ENCODE measurements around the gene EFNA3. TPM values are rescaled to one million over a fixed set of nuclear protein-coding genes. Genes with fewer than 3 reads are reported as not detected.

The EFNA3 gene
- total RNA-seq, 1 donor, result 0.90 TPM

DNA sequence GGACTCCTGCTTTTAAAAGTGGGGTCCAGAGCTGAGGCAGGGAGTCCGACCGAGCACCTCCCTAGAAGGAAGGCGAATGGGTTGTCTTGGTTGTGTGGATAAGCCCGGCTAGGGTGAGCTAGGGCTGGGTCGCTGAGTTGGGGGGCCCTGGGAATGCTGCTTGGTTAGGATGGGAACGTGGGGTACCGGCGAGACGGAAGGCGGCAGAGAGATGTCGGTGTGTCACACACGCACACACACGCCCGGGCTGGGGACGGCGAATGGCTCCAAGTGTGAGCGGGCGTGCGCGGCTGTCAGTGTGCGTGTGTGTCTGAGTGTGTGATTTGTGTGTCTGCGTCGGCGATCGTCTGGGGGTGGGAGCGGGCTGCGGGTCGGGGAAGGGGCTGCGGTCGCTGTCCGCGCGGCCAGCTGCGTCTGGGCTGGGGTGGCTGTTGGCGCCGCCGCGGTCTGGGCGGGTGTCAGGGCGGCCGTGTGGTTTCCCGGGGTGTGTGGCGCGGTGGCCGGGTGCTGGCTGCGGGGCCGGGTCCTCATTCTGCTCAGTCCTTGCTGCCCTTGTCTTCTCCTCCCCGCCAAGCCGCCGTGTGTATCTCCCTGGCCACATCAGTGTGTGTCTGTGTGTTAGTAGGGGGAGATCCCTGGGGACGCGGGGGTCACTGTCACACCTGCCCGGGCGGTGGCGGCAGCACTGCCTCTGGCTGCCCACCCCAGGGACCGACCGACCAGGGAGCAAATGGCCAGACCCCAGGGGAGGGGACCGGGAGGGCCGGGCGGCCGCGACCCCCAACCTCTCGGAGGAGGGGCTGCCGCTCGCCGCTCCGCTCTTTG lies 1.1 kb downstream of the EFNA3 start:
- DNase-seq (ENCODE audit: low read depth), result no peak
- TF ChIP-seq, protein P1, sequence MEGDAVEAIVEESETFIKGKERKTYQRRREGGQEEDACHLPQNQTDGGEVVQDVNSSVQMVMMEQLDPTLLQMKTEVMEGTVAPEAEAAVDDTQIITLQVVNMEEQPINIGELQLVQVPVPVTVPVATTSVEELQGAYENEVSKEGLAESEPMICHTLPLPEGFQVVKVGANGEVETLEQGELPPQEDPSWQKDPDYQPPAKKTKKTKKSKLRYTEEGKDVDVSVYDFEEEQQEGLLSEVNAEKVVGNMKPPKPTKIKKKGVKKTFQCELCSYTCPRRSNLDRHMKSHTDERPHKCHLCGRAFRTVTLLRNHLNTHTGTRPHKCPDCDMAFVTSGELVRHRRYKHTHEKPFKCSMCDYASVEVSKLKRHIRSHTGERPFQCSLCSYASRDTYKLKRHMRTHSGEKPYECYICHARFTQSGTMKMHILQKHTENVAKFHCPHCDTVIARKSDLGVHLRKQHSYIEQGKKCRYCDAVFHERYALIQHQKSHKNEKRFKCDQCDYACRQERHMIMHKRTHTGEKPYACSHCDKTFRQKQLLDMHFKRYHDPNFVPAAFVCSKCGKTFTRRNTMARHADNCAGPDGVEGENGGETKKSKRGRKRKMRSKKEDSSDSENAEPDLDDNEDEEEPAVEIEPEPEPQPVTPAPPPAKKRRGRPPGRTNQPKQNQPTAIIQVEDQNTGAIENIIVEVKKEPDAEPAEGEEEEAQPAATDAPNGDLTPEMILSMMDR (IDR thresholded peaks at IDR 0.05; ENCODE audit: insufficient read depth, low read length), result no peak

DNA sequence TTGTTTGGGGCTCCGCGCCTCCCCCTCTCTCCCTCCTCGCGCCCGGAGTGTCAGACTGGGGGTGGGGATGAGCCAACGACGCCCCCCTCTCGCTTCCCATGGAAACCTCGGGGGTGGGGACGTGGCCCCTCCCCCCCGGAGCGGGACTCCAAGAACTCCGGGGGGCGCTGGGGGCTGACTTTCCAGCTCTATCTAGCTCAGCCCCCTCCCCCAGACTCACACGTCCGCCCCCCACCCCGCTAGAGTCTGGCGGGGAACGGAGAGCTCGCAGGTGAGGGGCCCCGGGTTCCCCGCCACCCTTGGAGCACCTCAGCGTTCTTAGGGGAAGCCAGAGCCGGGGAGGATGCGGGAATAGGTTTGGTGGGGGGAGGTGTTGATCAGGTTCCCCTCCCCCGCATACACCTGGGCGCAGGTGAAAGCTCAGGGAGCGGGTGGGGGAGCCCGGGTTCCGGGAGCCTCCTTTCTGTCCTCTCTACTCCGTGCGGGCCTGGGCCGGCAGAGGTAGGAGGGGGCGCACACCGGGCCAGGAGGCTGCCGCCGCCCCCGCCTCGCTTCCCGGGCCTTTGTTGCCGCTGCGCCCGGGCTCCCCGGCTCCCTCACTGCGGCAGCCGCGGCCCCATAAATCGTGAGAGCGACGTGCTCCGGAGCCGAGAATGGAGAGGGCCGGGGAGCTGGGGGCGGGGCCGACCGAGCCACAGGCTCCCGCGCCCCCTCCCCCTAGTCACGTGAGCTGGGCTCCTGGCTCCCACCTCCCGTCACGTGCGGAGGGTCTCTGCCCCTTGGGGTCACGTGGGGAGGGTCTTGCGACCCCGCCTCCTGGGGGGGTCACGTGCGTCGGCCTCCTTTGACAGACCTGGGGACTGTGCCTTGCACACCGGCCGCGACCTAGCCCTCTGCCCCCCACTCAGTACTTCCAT lies 1.9 kb downstream of the EFNA3 start:
- DNase-seq (ENCODE audit: low read depth), result no peak
- TF ChIP-seq, protein P1 (IDR thresholded peaks at IDR 0.05; ENCODE audit: insufficient read depth, low read length), result no peak
- H3K4me3 ChIP-seq (ENCODE audit: low read depth, low read length), result no peak overlapping the region

More for the DNA sequence above, 1.1 kb downstream of the EFNA3 start:
- no peak overlapping the region for H3K4me3 ChIP-seq (ENCODE audit: low read depth, low read length)

DNA sequence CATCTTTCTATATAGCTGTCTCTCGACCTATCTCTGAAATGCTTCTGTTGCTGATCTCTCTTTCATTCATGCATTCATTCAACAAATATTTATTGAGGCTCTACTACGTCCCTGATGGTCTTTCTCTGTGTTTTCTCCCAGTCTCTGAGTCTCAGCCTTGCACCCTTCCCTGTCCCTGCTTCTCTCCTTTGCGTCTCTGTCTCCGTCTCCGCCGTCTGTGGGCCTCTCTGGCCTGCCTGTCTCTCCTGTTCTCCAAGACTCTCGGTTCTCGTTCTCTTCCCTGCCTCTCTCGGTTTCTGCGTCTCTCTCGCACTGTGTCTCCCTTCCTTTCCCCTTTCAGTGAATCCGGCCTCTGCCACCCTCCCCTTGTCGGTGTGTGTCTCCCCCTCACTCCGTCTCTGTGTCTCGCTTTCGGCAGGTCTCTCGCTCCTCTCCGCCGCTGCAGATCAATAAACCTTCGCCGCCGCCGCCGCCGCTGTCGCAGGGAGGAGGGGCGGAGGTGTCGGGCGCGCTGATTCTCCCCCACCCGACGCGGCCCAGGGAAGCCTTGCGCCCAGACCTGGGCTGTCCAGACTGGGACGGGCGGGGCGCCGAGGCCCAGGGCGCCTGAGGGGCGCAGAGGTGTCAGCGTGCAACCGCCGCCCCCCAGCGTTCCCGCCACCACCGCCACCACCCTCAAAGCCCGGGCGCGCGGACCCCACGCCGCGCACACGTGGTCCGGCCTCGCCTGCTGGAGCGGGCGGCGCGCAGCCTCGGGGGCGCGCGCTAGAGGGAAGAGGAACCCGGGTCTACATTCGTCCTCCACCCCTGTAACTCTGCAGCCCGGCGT lies 3.0 kb downstream of the EFNA3 start:
- TF ChIP-seq, protein P1 (IDR thresholded peaks at IDR 0.05; ENCODE audit: insufficient read depth, low read length), result no peak
- no peak for DNase-seq (ENCODE audit: low read depth)
- no peak overlapping the region for H3K4me3 ChIP-seq (ENCODE audit: low read depth, low read length)

DNA sequence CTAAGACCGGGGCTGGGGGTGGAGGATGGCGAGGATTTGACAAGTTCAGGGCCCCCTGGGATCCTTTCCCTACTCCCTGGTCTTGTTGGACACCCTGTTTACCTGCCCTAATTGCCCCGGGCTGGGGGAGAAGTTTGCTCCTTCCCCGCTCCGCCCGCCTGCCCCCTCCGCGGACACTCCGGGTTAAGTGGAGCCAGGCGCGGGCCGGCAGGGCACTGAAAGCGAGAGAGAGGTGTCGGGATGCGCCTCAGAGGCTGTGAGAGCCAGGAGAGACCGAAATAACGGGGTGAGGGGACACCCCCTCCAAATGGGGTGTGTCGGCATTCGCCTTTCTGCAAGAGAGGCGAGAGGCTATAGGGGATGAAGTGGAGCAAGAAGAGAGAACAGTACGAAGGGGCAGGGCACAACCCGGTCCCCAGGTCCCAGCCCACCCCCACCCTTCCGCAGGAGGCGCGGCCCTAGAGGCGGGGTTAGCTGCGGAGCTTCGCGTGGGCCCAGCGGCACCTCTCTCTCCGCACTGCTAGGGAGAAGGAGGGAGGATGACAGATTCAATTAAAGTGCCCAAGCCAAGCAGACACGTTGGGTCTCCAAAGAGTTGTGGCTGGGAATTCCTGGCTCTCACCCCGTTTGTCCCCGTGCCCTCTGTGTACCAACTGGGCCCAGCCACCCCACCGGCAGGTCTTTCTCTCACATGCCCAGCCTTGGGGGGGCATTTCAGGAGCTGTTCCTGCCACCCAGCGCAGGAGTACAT lies 3.8 kb downstream of the EFNA3 start:
- TF ChIP-seq, protein P1 (IDR thresholded peaks at IDR 0.05; ENCODE audit: insufficient read depth, low read length), result no peak
- no peak overlapping the region for H3K4me3 ChIP-seq (ENCODE audit: low read depth, low read length)
- no peak for DNase-seq (ENCODE audit: low read depth)

DNA sequence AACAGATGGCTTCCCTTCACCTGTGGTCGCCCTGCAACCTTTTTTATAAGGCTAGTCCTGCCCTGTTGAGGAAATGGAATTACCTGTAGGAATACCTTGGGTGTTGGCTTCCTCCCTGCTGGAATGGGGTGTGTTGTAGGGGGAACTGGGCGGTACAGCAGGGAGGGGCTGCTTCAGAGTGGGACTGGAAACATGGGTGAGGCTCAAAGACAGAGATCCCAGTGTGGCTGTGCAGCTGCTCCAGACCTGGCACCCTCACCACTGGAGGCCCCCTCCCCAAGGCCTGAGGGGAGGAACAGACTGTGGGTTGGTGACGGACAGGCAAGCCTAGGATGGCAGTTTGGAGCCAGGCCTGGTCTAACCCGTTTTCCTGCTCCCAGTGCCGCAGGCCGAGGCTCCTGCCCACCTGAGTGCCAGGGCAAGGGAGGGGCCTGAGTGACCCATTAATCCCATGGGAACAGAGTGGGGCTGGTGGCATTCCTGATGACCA lies 4.5 kb downstream of the EFNA3 start:
- no peak for DNase-seq (ENCODE audit: low read depth)
- TF ChIP-seq, protein P1 (IDR thresholded peaks at IDR 0.05; ENCODE audit: insufficient read depth, low read length), result no peak
- no peak overlapping the region for H3K4me3 ChIP-seq (ENCODE audit: low read depth, low read length)
